Fibroblast of upper back skin (primary cell): ENCODE data around the gene DNER.

Experiments used
- DNase-seq: peaks from one replicate; pipeline ENCODE4 v3.0.0-alpha.2; 2013

DNER gene

GRCh38 chr2:229426464-229426863 is 287.9 kb downstream of the DNER start:
- no peak for DNase-seq

- DNase-seq = no peak
Observed at GRCh38 chr2:229425598-229425997, 288.8 kb downstream of the DNER start.

GRCh38 chr2:229422063-229422462 is 292.3 kb downstream of the DNER start:
- no peak for DNase-seq

GRCh38 chr2:229419158-229419557 is 295.2 kb downstream of the DNER start:
- DNase-seq = no peak

GRCh38 chr2:229417916-229418315 is 296.4 kb downstream of the DNER start:
- no peak for DNase-seq

GRCh38 chr2:229417176-229417575 is 297.2 kb downstream of the DNER start:
- DNase-seq = no peak

GRCh38 chr2:229416116-229416694 is 298.1 kb downstream of the DNER start:
- DNase-seq = peak; percentile 25

GRCh38 chr2:229414631-229415030 is 299.7 kb downstream of the DNER start:
- DNase-seq = no peak

- no peak for DNase-seq
Observed at GRCh38 chr2:229412686-229413085, 301.7 kb downstream of the DNER start.

GRCh38 chr2:229410946-229411345 is 303.4 kb downstream of the DNER start:
- no peak for DNase-seq

GRCh38 chr2:229410264-229410663 is 304.1 kb downstream of the DNER start:
- DNase-seq = no peak

GRCh38 chr2:229409751-229410181 is 304.6 kb downstream of the DNER start:
- peak; percentile 23 for DNase-seq

GRCh38 chr2:229408962-229409361 is 305.4 kb downstream of the DNER start:
- DNase-seq = no peak

GRCh38 chr2:229408356-229408755 is 306.0 kb downstream of the DNER start:
- peak; percentile 86 for DNase-seq

GRCh38 chr2:229407170-229407569 is 307.2 kb downstream of the DNER start:
- DNase-seq = peak; percentile 16

- no peak for DNase-seq
Observed at GRCh38 chr2:229405796-229406195, 308.6 kb downstream of the DNER start.

- no peak for DNase-seq
Observed at GRCh38 chr2:229403296-229403695, 311.1 kb downstream of the DNER start.

- DNase-seq = peak; percentile 79
Observed at GRCh38 chr2:229401171-229401865, 313.0 kb downstream of the DNER start.

GRCh38 chr2:229393926-229394325 is 320.4 kb downstream of the DNER start:
- no peak for DNase-seq

- peak; percentile 28 for DNase-seq
Observed at GRCh38 chr2:229392196-229392595, 322.2 kb downstream of the DNER start.

GRCh38 chr2:229388731-229389130 is 325.6 kb downstream of the DNER start:
- DNase-seq = no peak

GRCh38 chr2:229387866-229388265 is 326.5 kb downstream of the DNER start:
- DNase-seq = no peak

- DNase-seq = no peak
Observed at GRCh38 chr2:229380101-229380625, 334.2 kb downstream of the DNER start.

GRCh38 chr2:229378386-229378785 is 336.0 kb downstream of the DNER start:
- DNase-seq = no peak

GRCh38 chr2:229376866-229377265 is 337.5 kb downstream of the DNER start:
- no peak for DNase-seq
